Effector CD8-positive, alpha-beta T cell (primary cell): Measurements from ENCODE around the gene ZNRD2.
A peak's percentile ranks its signal among the peaks of the same experiment; 100 is the strongest.

Experiments
- DNase-seq: peaks from one replicate; lab custom pipeline; 2025; lab: John Stamatoyannopoulos, UW

ZNRD2 gene

DNA sequence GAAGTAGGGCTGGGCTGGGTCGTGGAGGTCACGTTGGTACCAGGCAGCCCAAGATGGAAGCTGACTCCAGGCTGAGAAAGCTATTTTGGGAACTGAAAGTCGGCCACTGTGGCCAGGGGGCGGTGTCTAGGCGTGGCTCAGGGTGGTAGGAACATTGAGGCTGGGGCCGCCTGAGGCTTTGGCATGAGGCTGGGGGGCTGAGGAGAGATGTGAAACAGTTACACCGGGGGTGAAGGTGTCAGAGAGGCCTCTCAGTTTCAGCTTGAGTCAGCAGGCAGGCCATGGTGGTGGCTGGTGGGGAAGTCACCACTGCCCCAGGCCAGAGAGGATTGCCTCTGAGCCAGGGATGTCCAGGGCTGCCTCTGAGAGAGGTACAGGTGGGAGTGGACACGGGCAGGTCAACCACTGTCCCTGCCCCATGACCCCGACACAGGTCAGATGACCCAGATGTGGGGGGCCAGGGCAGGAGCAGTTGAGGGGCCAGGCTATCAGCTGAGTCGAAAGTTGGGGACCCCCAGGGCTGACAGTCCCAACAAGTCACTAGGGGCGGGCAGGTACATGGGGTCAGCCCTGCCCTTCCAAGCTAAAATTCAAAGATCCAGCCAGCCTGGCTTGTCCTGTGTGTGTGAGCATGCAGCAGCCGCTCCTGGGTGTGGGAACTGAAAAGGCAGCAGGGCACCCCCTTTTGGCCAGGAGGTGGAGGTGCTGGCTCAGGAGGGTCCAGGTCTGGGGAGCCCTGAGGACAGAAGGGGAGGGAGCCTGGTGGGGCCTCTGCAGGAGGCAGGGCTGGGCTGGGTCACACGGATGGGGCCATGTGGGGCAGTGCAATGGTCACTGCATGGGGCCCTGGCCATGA lies 18.1 kb downstream of the ZNRD2 start:
- DNase-seq: peak; percentile 57

GRCh38 chr11:65589444-65590239 lies 19.4 kb downstream of the ZNRD2 start:
- DNase-seq: peak; percentile 27

- no peak for DNase-seq
Observed at GRCh38 chr11:65590240-65590738, 20.0 kb downstream of the ZNRD2 start.

- DNase-seq: no peak
Observed at GRCh38 chr11:65591939-65592857, 21.9 kb downstream of the ZNRD2 start.

DNA sequence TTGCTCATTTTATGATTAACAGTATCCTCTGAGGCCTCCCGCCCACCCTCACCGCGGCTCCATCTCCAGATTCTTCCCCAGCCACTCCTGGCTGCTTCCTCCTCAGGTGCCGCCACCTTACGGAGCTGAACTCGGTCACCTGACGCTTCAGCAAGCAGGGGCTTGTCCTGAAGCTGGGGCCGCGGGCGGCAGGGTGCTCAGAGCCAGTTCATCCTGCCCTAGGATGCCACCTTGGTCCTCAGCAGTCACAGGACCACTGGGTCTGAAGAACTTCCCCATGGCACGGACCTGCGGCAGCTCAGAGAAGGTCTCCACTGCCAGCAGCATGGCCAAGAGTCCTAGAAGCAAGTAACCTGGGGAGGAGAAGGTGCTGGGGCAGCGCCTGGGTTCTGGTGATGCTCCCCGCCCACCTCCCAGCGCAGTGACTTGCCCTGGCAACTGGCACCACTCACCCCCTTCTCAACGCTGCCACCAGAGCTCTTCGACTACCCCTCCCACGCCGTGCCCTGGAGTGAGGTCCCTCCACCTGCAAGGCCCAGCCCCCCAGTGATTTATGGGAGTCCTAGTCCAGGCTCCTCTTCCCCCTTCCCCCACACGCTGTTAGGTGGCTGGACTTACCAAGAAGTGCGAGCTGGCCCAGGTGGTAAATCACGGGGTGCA lies 22.7 kb downstream of the ZNRD2 start:
- DNase-seq: no peak

DNA sequence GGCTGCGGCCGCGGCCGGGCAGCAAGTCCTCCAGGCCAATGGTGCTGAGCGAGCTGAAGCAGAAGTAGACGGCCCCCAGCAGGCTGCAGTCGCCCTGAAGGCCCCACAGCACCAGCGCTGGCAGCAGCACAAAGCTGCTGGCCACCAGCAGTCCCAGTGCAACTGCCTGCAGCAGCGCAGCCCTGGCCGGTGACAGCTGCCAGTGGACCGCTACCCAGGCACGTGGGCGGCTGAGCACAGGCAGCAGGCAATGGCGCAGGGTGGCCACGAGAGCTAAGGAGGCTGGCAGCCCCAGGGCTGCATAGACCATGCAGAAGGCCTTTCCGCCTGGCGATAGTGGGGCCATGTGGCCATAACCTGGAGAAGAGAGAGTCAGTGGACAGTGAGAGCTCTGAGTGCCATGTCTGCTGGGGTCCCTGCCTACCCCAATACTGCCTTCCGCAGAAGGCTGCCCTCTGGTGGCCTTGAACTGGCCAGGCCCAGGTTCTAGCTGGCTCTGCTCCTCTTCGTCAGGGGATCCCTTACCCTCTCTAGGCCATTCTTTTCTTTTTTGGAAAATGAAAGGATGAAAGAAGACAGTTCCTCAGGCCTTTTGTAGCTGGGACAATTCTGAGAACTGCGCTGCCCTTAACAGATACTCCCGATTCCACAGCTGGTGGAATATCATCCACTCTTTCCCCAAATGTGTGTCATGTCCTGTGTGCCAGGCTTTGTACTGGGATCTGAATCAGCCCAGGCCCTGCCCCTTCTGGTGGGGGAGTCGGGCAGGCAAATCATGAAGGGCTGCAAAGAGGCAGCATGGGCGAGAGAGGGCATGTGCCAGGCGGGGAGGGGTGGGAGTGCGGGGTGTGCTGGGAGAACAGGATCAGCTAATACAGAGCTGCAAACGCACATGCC lies 23.5 kb downstream of the ZNRD2 start:
- DNase-seq: peak; percentile 42

GRCh38 chr11:65595131-65595530 lies 24.9 kb downstream of the ZNRD2 start:
- DNase-seq: no peak

- no peak for DNase-seq
Observed at GRCh38 chr11:65595543-65596281, 25.4 kb downstream of the ZNRD2 start, which contains the start of gene KCNK7. TSS of gene KCNK7 (minus strand) at chr11:65595800. CDS start at chr11:65595772, 28 bp downstream.

DNA sequence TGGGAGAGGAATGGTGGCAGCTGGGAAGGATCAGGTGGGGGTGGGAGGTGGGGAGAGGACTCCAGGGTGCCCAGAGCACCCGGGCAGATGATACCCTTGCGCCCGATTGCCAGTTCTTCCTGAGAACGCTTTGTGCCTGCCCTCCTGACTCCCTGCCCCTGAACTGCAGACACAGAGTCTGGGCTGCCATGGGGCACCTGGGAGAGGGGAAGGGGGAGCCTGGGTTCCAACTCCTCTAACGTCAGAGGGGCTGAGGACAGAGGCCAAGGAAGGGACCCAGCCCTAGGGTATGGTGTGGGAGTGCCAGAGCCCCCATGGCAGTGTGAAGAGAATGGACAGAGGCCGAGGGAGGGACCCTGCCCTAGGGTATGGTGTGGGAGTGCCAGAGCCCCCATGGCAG lies 26.2 kb downstream of the ZNRD2 start:
- DNase-seq: no peak

- DNase-seq: no peak
Observed at GRCh38 chr11:65598258-65598699, 28.0 kb downstream of the ZNRD2 start.

DNA sequence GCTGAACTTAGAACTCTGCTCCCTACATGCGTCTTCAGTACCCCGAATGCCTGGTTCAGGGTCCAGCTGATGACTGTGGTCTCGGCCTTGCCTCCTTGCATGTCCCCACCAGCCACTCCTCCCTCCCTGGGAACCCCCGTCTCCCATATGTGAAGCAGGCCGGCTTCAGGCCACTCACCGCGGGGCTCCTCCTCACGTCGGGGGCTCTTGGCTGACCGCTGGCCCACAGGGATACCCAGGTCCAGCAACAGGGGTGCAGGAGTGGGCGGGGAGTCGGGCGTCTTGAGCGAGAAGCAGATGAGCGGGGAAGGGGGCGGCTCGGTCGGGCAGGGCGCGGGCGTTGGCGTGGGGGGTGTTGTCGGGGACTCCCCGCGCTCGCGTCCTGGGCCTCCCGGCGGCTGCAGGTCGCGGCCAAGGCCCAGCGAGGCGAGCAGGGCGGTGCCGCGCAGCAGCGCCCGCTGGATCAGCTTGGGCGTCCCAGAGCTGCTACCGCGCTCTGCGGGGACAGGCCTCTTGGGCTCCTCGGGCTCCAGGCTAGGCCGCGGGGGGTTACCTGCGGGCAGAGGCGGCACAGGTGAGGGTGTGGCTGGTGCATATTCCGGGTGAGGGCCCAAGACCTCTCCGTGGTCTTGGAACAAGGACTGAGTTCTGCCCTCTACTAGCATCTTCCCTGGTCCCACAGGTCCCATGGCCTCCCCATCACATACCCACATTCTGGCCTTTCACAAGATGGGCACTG lies 29.1 kb downstream of the ZNRD2 start:
- no peak for DNase-seq

- no peak for DNase-seq
Observed at GRCh38 chr11:65599955-65600246, 29.6 kb downstream of the ZNRD2 start.

GRCh38 chr11:65604258-65604657 lies 34.0 kb downstream of the ZNRD2 start:
- no peak for DNase-seq

DNA sequence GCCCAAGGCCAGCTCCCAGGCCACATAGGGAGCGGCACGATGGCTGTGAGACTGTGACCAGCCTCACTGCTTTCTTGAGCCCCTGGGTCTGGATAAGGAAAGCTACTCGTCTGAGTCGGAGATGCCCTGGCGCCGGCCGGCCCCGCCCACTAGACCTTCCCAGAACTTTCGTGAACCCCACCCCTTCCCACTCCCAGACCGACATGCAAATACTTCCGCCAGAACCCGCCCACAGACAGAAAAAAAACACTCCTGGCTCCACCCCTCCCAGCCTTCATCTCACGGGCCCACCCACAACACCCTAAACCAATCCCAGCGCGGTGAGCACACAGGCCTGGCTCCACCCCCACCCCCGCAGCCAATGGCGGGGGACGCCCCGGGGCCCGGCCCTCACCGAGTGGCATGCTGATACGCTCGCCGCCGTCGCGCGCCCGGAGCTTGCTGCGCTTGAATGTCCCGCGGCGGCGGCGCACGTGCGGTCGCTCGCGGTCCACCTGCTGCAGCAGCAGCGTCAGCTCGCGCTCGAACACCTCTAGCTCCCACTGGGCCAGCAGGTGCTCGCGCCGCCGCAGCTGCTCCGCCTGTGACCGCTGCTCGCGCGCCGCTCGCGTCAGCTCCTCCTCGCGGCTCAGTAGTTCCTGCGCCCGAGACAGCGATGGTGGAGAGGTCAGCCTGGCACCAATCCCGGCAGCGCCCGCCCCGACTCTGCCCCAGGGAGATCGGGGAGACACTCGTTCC lies 36.8 kb downstream of the ZNRD2 start:
- DNase-seq: no peak

- no peak for DNase-seq
Observed at GRCh38 chr11:65607614-65608426, 37.5 kb downstream of the ZNRD2 start.

- no peak for DNase-seq
Observed at GRCh38 chr11:65609229-65609628, 39.0 kb downstream of the ZNRD2 start.

GRCh38 chr11:65609665-65610064 lies 39.4 kb downstream of the ZNRD2 start:
- DNase-seq: no peak
